NCI-H1436 (cell line): Measurements from ENCODE around the gene HNRNPA2B1.
"Not testable (repeated sequence)": the region's sequence is repeated elsewhere in the genome, so short reads cannot be mapped to it uniquely, and the experiment has no call there.

Experiments
- DNase-seq: peaks from one replicate; lab custom pipeline; 2025; lab: John Stamatoyannopoulos, UW

The HNRNPA2B1 gene

DNA sequence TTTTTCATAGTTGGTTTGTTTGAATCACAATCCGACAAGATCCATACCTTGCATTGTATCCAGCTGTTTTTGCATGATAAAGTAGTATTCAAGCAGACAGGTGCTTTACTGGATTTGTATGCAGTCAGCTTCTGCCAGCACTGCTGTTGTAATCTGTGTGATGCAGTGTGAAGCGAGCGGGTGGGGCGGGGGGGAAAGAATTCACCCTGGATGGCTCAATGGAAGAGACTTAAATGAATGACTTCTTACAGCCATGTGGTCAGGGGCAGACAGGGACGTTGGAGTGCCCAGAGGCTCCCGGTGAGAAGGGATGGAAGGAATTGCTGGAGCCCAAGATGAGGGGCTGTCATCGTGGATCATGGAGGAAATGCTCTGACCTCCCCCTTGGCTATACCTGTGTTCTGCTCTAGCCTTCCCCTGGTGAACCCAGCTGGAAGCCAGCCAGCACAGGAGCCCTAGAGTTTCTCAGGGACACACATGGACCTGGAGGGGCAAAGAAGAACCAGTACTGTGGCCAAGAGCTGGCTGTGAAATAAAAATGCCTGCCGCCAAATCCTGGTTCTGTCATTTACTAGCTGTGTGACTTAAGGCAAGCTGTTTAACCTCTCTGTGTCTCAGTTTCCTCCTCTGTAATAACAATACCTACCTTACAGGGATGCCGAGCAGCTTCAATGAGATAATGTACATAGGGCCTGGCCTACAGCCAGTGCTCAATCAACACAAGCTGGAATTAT lies 34.4 kb downstream of the HNRNPA2B1 start:
- DNase-seq: no peak

DNA sequence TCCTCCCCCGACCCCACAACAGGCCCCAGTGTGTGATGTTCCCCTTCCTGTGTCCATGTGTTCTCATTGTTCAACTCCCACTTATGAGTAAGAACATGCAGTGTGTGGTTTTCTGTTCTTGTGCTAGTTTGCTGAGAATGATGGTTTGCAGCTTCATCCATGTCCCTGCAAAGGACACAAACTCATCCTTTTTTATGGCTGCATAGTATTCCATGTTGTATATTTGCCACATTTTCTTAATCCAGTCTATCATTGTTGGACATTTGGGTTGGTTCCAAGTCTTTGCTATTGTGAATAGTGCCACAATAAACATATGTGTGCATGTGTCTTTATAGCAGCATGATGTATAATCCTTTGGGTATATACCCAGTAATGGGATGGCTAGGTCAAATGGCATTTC lies 36.7 kb downstream of the HNRNPA2B1 start:
- not testable (repeated sequence) for DNase-seq

DNA sequence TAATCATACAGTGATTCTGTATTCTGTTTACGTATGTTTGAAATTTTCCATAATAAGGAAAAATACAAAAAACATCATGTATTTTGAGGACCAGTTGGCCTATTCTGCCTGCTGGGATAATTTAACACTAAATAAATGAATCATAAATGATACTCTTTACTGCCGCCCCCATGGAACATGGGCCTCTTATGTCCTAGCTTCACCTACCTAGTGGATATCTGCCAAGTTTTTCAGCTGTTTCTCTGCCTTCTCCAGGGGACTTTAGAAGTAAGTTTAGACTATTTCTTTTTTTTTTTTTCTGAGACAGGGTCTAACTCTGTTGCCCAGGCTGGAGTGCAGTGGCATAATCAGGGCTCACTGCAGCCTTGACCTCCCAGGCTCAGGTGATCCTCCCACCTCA lies 38.1 kb downstream of the HNRNPA2B1 start:
- no peak for DNase-seq

DNA sequence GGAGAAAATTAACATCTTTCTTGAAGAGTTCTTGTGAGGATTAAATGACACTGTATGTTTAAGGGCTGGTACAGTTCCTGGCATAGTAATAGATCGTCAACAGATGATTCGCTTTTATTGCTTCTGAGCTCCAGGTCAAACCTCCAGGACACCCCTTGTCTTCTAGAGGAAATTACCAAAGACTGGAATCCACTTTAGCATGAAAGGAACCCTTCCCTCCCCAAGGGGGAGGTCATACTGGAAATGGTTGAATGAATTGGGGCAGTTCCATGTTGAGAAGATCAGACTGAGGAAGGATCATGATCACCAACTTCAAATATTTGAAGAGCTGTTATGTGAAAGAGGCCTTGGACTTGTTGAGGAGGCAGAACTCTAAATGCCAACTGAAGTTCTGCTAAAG lies 39.6 kb downstream of the HNRNPA2B1 start:
- DNase-seq: no peak

DNA sequence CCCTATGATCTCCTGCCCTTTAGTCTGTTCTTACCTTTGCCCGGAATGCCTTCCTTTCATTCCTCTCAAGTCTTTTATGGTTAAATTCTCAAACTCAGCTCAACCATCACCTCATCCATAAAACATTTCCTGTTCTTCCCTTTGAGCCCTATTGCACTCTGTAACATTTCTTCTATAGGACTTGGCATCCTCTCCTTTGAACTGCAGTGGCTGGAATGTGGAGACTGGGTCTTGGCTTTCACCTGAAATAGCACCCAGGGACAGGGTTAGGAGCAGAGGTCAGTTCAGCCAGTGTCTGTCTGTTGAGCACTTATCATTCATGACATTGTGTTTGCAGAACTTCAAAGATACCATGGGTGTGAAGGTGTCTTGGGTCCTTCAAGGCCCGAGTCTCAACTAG lies 41.3 kb downstream of the HNRNPA2B1 start:
- no peak for DNase-seq

DNA sequence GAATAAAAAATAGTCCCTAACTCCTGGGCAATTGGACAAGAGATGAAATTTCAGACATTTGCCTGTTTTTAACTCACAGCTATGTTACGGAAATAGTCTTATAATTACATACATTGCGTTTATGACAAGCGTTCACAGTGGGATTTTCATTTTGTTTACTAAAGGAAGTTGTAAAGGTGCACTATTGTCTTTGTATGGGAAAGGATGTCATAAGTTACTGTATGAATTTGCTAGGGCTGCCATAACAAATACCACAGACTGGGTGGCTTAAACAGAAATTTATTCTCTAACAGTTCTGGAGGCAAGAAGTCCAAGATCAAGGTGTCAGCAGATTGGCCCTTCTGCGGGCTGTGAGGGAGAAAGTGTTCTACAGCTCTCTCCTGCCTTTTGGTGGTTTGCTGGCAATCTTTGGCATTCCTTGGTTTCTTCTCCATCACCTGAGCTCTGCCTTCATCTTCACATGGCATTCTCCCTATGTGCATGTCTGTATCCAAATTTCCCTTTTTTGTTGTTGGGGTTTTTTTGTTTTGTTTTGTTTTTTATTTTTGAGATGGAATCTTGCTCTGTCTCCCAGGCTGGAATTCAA lies 42.9 kb downstream of the HNRNPA2B1 start:
- DNase-seq: no peak

DNA sequence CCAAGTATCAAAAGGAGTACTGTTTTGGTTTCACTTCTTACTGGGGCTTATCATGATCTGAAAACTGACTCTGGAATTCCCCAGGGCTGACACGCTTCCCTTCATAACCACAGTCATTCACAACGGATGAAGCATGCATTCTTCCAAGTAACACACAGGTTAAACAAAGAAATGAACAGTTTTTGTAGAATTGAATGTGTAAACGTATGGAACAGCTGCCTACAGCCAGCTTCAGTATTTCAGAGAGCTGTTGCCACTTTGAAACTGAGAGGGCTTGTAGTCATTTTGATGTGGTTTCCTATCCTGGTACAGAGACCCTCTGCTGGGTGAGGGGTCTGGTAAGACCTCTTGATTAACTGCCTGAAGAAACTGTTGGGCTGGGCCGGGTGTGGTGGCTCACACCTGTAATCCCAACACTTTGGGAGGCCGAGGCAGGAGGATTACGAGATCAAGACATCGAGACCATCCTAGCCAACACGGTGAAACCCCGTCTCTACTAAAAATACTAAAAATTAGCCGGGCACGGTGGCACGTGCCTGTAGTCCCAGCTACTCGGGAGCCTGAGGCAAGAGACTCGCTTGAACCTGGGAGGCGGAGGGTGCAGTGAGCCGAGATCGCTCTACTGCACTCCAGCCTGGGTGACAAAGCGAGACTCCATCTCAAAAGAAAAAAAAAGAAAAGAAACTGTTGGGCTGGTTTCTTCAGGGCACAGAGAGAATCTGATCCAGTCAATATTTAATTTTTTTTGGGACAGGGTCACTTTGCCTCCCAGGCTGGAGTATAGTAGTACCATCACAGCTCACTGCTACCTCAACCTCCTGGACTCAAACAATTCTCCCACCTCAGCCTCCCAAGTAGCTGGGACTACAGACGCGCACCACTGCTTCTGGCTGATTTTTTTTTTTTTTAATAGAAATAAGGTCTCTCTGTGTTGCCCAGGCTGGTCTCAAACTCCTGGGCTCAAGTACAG lies 43.8 kb downstream of the HNRNPA2B1 start:
- DNase-seq: no peak

DNA sequence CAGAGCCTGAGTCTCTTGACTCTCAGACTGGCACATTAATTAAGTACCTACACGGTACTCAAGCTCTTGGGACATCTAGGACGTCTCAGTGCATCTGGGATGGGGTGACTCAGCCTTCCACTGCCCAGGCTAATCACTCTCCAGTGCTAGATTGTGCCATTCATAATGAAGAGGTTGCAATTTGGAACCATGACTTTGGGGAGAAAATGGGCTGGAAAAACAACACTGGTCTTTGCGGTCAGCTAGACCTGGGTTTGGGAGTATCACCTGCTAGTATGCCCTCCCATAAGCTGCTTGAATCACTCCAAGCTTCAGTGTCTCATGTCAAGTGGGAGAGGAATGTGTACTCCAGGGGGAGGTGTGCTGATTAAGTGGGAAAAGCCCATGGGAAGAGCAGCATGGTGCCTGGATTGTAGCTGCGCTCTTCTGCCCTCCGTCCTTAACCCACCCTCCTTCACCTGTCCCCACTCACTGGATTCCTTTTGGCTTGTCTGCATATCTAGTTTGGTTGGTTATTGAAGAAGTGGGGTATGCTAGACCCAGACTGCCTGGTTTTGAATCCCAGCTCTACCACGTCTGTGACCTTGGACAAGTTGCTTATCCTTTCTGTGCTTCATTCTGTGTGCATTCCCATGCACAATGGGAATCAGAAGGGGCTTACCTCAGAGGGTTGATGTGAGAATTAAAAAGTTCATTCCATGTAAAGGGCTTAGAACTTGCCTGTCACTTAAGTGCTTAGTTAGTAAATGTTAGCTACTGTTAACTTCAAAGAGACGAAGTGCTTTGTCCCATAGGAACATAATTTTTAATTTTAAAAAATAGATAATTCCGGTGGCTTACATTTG lies 44.8 kb downstream of the HNRNPA2B1 start:
- DNase-seq: no peak

DNA sequence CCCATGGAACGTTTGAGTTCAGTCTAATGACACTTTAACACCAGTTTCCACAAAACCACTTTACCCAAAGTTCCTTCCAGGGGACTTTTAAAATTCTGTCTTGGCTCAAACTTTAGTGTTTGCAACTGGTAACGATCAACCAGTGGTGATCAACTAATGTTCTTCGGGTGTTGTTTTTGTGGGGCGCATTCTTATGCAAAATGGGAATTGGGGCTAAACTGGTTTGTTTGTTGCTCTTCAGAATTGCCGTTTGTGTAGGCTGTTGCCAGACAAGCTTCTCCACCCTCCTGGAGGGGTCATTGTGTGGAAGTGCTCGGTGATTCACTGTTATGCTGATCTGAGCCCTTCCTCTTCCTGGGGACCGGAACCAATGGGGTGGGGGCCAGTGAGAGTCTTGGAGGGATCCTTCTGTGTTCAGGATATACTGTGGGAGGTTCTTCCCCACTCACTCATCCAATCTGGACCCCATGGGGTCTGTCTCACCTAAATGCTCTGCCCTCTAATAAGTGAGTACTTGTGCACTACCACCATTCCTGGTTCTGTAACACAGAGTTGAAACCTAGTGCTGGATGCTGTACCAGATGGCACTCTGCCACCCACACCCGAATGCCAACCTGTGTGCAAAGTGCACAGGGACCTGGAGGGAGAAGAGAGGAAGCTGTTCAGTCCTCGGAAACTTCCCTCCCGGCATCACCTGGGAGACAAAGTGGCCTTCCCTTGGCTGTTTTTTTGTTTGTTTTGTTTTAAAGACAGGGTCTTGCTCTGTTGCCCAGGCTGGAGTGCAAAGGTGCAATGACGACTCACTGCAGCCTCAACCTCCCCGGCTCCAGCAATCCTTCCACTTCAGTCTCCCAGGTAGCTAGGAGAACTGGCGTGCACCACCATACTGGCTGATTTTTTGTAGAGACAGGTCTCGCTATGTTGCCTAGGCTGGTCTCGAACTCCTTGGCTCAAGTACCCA lies 46.4 kb downstream of the HNRNPA2B1 start:
- DNase-seq: no peak

DNA sequence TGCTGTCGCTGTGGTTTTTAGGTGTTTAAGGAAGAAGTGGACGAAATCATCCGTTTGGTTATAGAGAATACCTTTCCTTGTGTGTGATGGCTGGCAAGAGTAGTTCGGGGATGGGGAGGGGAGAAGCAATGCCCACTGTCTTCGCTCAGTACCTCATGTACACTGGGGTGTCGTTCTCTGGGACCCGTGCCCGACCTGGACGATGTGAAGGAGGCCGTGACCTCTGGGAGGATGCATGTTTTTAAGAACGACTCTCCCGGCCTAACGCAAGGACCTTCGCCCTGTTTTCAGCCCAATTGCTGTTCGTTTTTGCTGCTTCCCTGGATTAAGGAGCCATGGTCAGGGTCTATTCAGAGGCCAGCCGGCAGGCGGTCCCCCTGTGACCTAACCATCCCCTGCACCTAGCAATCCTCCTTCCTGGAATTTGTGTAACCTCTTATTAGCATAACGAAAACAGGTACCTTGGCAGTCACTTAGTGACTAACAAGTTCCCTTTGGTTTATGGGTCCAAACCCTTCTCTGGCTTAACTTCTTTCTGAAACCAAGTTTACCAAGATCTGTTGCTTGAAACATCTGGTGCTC lies 47.2 kb downstream of the HNRNPA2B1 start:
- no peak for DNase-seq

DNA sequence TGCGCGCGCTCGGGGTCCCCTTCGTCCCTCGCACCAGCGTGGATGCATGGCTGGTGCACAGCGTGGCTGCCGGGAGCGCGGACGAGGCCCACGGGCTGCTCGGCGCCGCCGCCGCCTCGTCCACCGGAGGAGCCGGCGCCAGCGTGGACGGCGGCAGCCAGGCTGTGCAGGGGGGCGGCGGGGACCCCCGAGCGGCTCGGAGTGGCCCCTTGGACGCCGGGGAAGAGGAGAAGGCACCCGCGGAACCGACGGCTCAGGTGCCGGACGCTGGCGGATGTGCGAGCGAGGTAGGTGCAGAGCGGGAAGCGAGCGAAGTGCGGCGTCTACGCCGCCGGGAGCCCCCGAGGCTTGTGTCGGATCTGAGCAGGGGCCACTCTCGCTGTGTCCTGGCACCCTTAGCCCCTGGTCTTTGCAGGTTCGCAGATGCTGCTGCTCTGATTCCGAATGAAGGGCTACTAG lies 47.7 kb downstream of the HNRNPA2B1 start:
- DNase-seq: not testable (repeated sequence)

DNA sequence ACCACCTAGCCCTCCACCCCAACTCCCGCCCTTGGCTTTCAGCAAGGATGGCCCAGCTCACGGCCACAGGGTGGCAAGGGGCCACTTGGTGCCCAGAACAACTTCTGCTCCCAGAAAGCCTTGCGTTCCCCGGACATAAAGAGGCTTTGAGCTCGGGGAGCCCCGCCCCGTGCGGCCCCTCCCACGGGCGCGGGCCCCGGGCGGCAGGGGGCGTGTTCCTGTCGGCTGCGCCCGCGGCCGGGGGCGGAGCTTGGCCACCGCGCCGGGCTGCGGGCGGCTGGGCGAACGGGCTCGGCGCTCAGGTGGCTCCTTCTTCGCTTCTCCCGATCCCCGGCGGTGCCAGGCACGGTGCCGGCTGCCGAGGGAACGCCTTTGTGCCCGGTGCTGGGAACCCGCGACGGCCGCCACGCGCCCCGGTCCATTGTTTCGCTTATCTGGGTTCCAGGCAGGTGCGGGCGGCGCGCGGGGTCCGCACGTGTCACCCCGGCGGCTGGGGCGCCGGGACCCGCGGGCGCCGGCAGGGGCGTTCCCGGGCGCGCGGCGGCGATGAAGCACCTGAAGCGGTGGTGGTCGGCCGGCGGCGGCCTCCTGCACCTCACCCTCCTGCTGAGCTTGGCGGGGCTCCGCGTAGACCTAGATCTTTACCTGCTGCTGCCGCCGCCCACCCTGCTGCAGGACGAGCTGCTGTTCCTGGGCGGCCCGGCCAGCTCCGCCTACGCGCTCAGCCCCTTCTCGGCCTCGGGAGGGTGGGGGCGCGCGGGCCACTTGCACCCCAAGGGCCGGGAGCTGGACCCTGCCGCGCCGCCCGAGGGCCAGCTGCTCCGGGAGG lies 48.4 kb downstream of the HNRNPA2B1 start, which contains the start of gene NFE2L3:
NFE2L3 (plus strand) TSS at position 246 of the 829 bp plus-strand sequence; CDS start at position 547, 301 bp downstream.
- peak; percentile 79 for DNase-seq

DNA sequence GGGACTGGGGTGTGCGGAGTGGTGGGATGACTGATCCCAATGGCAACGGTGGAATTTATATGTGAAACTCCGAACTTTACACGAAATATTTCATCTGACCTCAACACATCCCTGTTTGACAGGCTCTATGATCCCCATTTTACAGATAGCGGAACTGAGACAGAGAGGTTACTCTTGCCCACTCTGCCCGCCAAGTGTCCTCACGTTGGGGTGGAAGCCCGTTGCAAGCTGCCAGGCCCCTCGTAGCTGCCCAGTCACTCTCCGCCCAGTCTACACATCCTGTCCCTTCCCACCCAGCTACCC lies 48.9 kb downstream of the HNRNPA2B1 start:
- DNase-seq: no peak

DNA sequence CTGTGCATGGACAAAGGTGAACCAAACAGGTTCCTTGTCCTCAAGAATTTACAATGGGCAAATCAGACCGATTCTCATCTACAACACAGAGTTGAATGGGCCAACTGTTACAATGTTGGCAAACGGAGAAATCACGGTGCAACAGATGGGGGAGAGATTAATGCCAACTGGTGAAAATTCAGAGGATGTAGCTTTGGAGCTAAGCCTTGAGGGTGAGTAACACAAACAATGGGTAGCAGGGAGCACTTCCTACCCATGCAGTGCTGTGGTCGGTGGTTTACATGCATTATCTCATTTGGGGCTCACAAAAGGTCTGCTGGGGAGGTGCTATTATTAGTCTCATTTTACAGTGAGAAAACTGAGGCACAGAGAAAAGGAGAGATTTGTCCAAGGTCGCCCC lies 49.5 kb downstream of the HNRNPA2B1 start:
- DNase-seq: no peak

DNA sequence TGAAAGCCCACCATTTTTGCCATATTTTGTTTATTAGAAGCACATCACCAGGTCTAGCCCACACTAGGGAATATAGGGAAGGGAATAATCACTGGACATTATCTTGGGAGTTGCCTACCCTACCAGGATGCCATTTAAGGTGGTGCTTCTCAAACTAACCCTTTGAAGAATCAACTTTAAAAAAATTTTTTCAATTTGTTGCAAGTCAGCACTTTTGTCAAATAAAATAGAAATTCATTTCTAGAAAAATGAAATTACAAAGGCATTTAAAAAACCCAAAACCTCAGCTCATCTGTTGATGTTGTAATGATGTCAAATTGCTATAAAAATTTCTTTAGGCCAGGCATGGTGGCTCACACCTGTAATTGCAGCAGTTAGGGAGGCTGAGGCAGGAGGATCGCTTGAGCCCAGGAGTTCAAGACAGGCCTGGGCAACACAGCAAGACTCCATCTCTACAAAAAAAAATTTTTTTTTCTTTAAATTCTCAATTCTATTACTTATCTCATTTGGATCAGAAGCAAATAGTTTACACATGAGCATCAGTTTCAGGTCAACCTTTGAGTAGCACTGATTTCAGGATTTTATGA lies 51.1 kb downstream of the HNRNPA2B1 start:
- no peak for DNase-seq

DNA sequence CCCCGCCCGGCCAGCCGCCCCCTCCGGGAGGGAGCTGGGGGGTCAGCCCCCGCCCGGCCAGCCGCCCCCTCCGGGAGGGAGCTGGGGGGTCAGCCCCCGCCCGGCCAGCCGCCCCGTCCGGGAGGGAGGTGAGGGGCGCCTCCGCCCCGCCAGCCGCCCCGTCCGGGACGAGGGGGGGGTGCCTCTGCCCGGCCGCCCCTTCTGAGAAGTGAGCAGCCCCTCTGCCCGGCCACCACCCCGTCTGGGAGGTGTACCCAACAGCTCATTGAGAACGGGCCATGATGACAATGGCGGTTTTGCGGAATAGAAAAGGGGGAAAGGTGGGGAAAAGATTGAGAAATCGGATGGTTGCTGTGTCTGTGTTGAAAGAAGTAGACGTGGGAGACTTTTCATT lies 52.2 kb downstream of the HNRNPA2B1 start:
- not testable (repeated sequence) for DNase-seq

DNA sequence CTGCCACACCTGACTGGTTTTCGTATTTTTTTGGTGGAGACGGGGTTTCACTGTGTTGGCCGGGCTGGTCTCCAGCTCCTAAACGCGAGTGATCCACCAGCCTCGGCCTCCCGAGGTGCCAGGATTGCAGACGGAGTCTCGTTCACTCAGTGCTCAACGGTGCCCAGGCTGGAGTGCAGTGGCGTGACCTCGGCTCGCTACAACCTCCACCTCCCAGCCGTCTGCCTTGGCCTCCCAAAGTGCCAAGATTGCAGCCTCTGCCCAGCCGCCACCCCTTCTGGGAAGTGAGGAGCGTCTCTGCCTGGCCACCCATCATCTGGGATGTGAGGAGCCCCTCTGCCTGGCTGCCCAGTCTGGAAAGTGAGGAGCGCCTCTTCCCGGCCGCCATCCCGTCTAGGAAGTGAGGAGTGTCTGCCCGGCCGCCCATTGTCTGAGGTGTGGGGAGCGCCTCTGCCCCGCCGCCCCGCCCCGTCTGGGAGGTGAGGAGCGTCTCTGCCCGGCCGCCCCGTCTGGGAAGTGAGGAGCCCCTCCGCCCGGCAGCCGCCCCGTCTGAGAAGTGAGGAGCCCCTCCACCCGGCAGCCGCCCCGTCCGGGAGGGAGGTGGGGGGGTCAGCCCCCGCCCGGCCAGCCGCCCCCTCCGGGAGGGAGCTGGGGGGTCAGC lies 52.8 kb downstream of the HNRNPA2B1 start:
- not testable (repeated sequence) for DNase-seq

DNA sequence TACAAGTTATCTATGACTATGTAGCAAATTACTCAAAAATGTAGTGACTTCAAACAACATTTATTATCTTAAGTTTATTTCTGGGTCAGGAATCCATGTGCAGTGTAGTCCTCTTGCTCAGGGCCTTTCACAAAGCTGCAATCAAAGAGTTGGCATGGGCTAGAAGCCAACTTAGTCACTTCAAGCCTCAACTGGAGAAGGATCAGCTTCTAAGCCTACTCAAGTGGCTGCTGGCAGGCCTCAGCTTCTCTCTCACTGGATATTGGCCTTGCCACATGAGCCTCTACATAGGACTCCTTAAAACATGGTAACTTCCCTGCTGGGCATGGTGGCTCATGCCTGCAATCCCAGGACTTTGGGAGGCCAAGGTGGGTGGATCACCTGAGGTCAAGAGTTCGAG lies 53.5 kb downstream of the HNRNPA2B1 start:
- no peak for DNase-seq
